Subcutaneous abdominal adipose tissue (tissue), 5 donors: ENCODE measurements around the gene DPP6.

Experiments used
- H3K27ac ChIP-seq: one replicate; pipeline ENCODE4 v1.7.0; 2013; ENCODE audit warnings: low read depth, mild to moderate bottlenecking, inconsistent platforms, low read length, moderate library complexity
- H3K27me3 ChIP-seq, 5 donors: one replicate each; pipeline ENCODE4 v1.7.0; 2013; ENCODE audit warnings: low read length in 5 of 5, inconsistent platforms in 1 of 5; ENCODE audit not compliant: control insufficient read depth in 5 of 5, insufficient read depth in 4 of 5
- H3K36me3 ChIP-seq, 5 donors: one replicate each; pipeline ENCODE4 v1.7.0; 2013; ENCODE audit warnings: low read length in 5 of 5; ENCODE audit not compliant: control insufficient read depth in 5 of 5, insufficient read depth in 5 of 5
- H3K4me1 ChIP-seq, 5 donors: one replicate each; pipeline ENCODE4 v1.7.0; 2013; ENCODE audit warnings: low read length in 5 of 5, mild to moderate bottlenecking in 3 of 5, moderate library complexity in 1 of 5; ENCODE audit not compliant: control insufficient read depth in 5 of 5, insufficient read depth in 5 of 5
- H3K4me3 ChIP-seq, 5 donors: one replicate each; pipeline ENCODE4 v1.7.0; 2013; ENCODE audit warnings: low read length in 5 of 5, low read depth in 1 of 5
- H3K9ac ChIP-seq, 5 donors: one replicate each; pipeline ENCODE4 v1.7.0; 2013; ENCODE audit warnings: low read length in 5 of 5, mild to moderate bottlenecking in 4 of 5, moderate library complexity in 3 of 5
- H3K9me3 ChIP-seq, 5 donors: one replicate each; pipeline ENCODE4 v1.7.0; 2013; ENCODE audit warnings: low read length in 5 of 5; ENCODE audit not compliant: control insufficient read depth in 5 of 5
- donor health status: healthy.
- donor health status: healthy.
- donor health status: healthy.
- donor health status: healthy.
- donor health status: healthy.

Gene DPP6

GRCh38 chr7:154795437-154795836, 743.2 kb downstream of the DPP6 start:
- peaks cover 4 to 17% (median 12%) of the 10 kb centered on the region in 5 donors for H3K27me3 ChIP-seq
- H3K9ac ChIP-seq, result no peak overlapping the region
- no peaks in the 10 kb centered on the region for H3K36me3 ChIP-seq
- peaks cover 0 to 8% (median 0%) of the 10 kb centered on the region in 5 donors for H3K4me1 ChIP-seq
- no peak overlapping the region for H3K27ac ChIP-seq
- H3K9me3 ChIP-seq, result no peaks in the 10 kb centered on the region
- no peak overlapping the region for H3K4me3 ChIP-seq

- Histone ChIP-seq H3K9me3 (no peaks in the 10 kb centered on the region), H3K36me3 (no peaks in the 10 kb centered on the region), H3K27me3 (peaks cover 0 to 3% (median 0%) of the 10 kb centered on the region in 5 donors), H3K27ac (no peak overlapping the region), H3K4me3 (no peak overlapping the region), H3K9ac (no peak overlapping the region), H3K4me1 (no peaks in the 10 kb centered on the region)
These were observed 752.3 kb downstream of the DPP6 start for GRCh38 chr7:154804449-154804848.

GRCh38 chr7:154812027-154812426, 759.8 kb downstream of the DPP6 start:
- no peak overlapping the region for H3K27ac ChIP-seq

GRCh38 chr7:154817224-154817896, 765.2 kb downstream of the DPP6 start:
- Histone ChIP-seq H3K9ac (no peak overlapping the region), H3K4me1 (no peaks in the 10 kb centered on the region), H3K4me3 (no peak overlapping the region), H3K27ac (no peak overlapping the region), H3K36me3 (no peaks in the 10 kb centered on the region), H3K27me3 (peaks cover 0 to 3% (median 0%) of the 10 kb centered on the region in 5 donors), H3K9me3 (peaks cover 2 to 12% (median 4%) of the 10 kb centered on the region in 5 donors)

More at GRCh38 chr7:154812027-154812426, 759.8 kb downstream of the DPP6 start:
- H3K9ac ChIP-seq, result no peak overlapping the region
- H3K4me1 ChIP-seq, result no peaks in the 10 kb centered on the region
- peaks cover 5 to 36% (median 21%) of the 10 kb centered on the region in 5 donors for H3K9me3 ChIP-seq
- H3K36me3 ChIP-seq, result no peaks in the 10 kb centered on the region
- peak overlapping the region in 1 of 5 donors; percentile 28 for H3K4me3 ChIP-seq
- peaks cover 0 to 3% (median 0%) of the 10 kb centered on the region in 5 donors for H3K27me3 ChIP-seq

- Histone ChIP-seq H3K9ac (no peak overlapping the region), H3K27ac (no peak overlapping the region), H3K4me1 (no peaks in the 10 kb centered on the region), H3K9me3 (no peaks in the 10 kb centered on the region), H3K27me3 (peaks cover 0 to 9% (median 3%) of the 10 kb centered on the region in 5 donors), H3K4me3 (no peak overlapping the region), H3K36me3 (no peaks in the 10 kb centered on the region)
These were observed 774.8 kb downstream of the DPP6 start for GRCh38 chr7:154827007-154827406.

- H3K27ac ChIP-seq, result no peak overlapping the region
- peaks cover 0 to 4% (median 0%) of the 10 kb centered on the region in 5 donors for H3K9me3 ChIP-seq
- no peaks in the 10 kb centered on the region for H3K36me3 ChIP-seq
- H3K9ac ChIP-seq, result no peak overlapping the region
- H3K27me3 ChIP-seq, result peaks cover 0 to 8% (median 4%) of the 10 kb centered on the region in 5 donors
- no peak overlapping the region for H3K4me3 ChIP-seq
- no peaks in the 10 kb centered on the region for H3K4me1 ChIP-seq
These were observed 780.5 kb downstream of the DPP6 start for GRCh38 chr7:154832557-154833138.

- peaks cover 0 to 4% (median 0%) of the 10 kb centered on the region in 5 donors for H3K9me3 ChIP-seq
- H3K4me3 ChIP-seq, result no peak overlapping the region
- no peak overlapping the region for H3K27ac ChIP-seq
- H3K4me1 ChIP-seq, result no peaks in the 10 kb centered on the region
- H3K27me3 ChIP-seq, result peaks cover 0 to 13% (median 5%) of the 10 kb centered on the region in 5 donors
- no peaks in the 10 kb centered on the region for H3K36me3 ChIP-seq
- no peak overlapping the region for H3K9ac ChIP-seq
These were observed 783.8 kb downstream of the DPP6 start for GRCh38 chr7:154836021-154836448.

- peaks cover 0 to 13% (median 5%) of the 10 kb centered on the region in 5 donors for H3K27me3 ChIP-seq
These were observed 784.9 kb downstream of the DPP6 start for GRCh38 chr7:154837087-154837486.

GRCh38 chr7:154837622-154838021, 785.4 kb downstream of the DPP6 start:
- Histone ChIP-seq H3K9ac (no peak overlapping the region), H3K4me1 (no peaks in the 10 kb centered on the region), H3K4me3 (no peak overlapping the region), H3K36me3 (no peaks in the 10 kb centered on the region), H3K9me3 (peaks cover 0 to 4% (median 0%) of the 10 kb centered on the region in 5 donors), H3K27ac (no peak overlapping the region), H3K27me3 (peaks cover 0 to 13% (median 5%) of the 10 kb centered on the region in 5 donors)

More at GRCh38 chr7:154837087-154837486, 784.9 kb downstream of the DPP6 start:
- H3K27ac ChIP-seq, result no peak overlapping the region
- no peak overlapping the region for H3K4me3 ChIP-seq
- peaks cover 0 to 4% (median 0%) of the 10 kb centered on the region in 5 donors for H3K9me3 ChIP-seq
- H3K4me1 ChIP-seq, result no peaks in the 10 kb centered on the region
- no peaks in the 10 kb centered on the region for H3K36me3 ChIP-seq
- H3K9ac ChIP-seq, result no peak overlapping the region

GRCh38 chr7:154840086-154840485, 787.9 kb downstream of the DPP6 start:
- no peak overlapping the region for H3K27ac ChIP-seq
- H3K4me3 ChIP-seq, result no peak overlapping the region
- H3K9ac ChIP-seq, result no peak overlapping the region
- H3K27me3 ChIP-seq, result peaks cover 0 to 13% (median 5%) of the 10 kb centered on the region in 5 donors
- peaks cover 0 to 4% (median 0%) of the 10 kb centered on the region in 5 donors for H3K9me3 ChIP-seq
- H3K36me3 ChIP-seq, result no peaks in the 10 kb centered on the region
- H3K4me1 ChIP-seq, result no peaks in the 10 kb centered on the region
